Measurements from ENCODE around the gene FSTL5. TPM values are rescaled to one million over a fixed set of nuclear protein-coding genes. Genes with fewer than 3 reads are reported as not detected.
"Not testable (repeated sequence)": the region's sequence is repeated elsewhere in the genome, so short reads cannot be mapped to it uniquely, and the experiment has no call there.

Gene FSTL5
- total RNA-seq, 4 donors from 2014 or later: 0.33 to 0.52 (median 0.40) TPM

DNA sequence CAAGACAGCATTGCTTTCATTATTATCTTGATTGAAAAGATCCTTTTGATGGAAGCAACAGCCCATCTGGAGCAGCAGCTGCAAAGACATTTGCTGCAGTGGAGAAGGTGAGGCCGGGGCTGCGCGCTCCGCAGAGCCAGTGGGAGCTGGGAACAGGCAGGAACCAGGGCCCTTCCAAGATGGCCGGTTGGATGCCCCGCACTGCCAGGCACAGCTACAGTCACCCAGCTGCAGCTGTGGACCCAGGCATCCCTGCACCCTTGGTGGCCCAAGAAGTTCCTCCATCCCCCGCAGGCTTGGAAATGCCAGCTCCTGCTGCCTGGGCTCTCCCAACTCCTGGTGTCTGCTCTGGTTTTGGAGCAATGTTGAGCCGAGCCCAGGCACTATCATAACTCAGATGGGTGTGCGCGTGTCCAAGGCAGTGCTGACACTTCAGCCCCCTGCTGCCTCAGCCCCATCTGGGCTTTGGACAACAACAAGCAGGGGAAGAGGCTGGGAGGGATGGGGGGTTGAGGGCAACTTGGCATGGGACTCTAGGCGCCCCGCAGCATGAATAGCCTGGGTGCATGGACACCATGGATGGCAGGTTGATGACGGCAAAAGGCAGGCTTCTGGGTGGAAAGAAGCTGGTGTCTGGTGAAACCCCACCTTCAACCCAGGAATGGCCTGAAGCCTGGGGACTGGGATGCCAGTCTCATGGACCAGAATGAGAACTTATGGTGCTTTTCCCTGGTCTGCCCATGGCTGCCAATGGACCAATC, 371.8 kb downstream of the FSTL5 start:
- H3K9me3 ChIP-seq: no peaks in the 10 kb centered on the region
- H3K4me1 ChIP-seq: no peaks in the 10 kb centered on the region
- H3K36me3 ChIP-seq: no peaks in the 10 kb centered on the region
- no peak overlapping the region for H3K4me3 ChIP-seq
- intact Hi-C loops (cut with DNase I): no loop called here
- H3K27ac ChIP-seq (replicated peaks in 1 of 4): no peak overlapping the region
- H3K27me3 ChIP-seq: no peaks in the 10 kb centered on the region
- 97% methylated on average over 11 of the region's 13 CpGs for WGBS
- no peak for DNase-seq (ENCODE audit: extremely low spot score)
- no peak for TF ChIP-seq EP300 (IDR thresholded peaks at IDR 0.05)
- no peak for TF ChIP-seq POLR2AphosphoS5 (IDR thresholded peaks at IDR 0.05)
- TF ChIP-seq, protein P1, sequence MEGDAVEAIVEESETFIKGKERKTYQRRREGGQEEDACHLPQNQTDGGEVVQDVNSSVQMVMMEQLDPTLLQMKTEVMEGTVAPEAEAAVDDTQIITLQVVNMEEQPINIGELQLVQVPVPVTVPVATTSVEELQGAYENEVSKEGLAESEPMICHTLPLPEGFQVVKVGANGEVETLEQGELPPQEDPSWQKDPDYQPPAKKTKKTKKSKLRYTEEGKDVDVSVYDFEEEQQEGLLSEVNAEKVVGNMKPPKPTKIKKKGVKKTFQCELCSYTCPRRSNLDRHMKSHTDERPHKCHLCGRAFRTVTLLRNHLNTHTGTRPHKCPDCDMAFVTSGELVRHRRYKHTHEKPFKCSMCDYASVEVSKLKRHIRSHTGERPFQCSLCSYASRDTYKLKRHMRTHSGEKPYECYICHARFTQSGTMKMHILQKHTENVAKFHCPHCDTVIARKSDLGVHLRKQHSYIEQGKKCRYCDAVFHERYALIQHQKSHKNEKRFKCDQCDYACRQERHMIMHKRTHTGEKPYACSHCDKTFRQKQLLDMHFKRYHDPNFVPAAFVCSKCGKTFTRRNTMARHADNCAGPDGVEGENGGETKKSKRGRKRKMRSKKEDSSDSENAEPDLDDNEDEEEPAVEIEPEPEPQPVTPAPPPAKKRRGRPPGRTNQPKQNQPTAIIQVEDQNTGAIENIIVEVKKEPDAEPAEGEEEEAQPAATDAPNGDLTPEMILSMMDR (IDR thresholded peaks at IDR 0.05): no peak
- no peak for TF ChIP-seq POLR2A (IDR thresholded peaks at IDR 0.05; ENCODE audit: low read depth)

DNA sequence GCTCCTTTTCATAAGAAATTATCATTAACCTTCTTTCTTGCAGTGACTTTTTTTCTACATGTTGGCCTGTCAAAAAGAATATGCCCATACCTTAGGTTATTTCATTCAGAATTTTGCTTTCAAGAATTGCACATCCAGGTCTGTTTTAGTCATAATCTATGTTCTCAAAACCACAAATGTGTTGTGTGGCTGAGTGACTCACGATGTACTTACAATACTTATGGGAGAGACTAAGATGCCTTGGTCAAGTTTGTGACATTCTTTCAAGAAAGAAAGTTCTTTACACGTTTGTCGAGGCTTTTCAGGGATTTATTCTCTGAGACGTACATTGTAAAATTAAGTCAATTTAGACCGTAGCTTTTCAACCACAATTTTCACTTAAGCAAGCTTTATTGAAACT, 396.7 kb downstream of the FSTL5 start:
- H3K36me3 ChIP-seq: no peaks in the 10 kb centered on the region
- intact Hi-C loops (cut with DNase I): no loop called here
- no peak overlapping the region for H3K27ac ChIP-seq (replicated peaks in 1 of 4)
- WGBS: 64% methylated on average over 5 of the region's 5 CpGs
- DNase-seq (ENCODE audit: extremely low spot score): no peak
- TF ChIP-seq POLR2A (IDR thresholded peaks at IDR 0.05; ENCODE audit: low read depth) (no peak), EP300 (IDR thresholded peaks at IDR 0.05) (no peak), POLR2AphosphoS5 (IDR thresholded peaks at IDR 0.05) (no peak)
- TF ChIP-seq, protein P1 (IDR thresholded peaks at IDR 0.05): no peak
- H3K27me3 ChIP-seq: no peaks in the 10 kb centered on the region
- no peaks in the 10 kb centered on the region for H3K9me3 ChIP-seq
- no peaks in the 10 kb centered on the region for H3K4me1 ChIP-seq
- no peak overlapping the region for H3K4me3 ChIP-seq

DNA sequence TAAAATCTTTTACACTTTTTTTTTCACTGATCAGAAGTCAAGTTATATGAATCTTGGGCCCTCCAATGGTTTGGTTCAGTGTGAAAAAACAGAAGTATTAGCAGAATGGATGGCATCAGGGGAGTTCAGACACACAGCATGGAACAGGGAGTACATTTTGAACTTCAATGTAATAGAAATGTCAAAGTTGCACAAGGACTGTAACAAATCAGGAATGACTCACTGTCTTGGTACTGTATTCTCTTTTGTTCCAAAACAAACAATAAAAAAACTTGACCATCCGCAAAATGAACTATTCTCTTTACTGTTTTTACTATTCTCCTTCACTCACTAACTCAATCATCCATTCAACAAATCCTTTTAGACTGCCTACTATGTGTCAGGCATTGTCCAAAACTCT, 401.0 kb downstream of the FSTL5 start:
- TF ChIP-seq EP300 (IDR thresholded peaks at IDR 0.05) (no peak), POLR2A (IDR thresholded peaks at IDR 0.05; ENCODE audit: low read depth) (no peak), POLR2AphosphoS5 (IDR thresholded peaks at IDR 0.05) (no peak)
- TF ChIP-seq, protein P1 (IDR thresholded peaks at IDR 0.05): no peak
- H3K9me3 ChIP-seq: no peaks in the 10 kb centered on the region
- no peak overlapping the region for H3K4me3 ChIP-seq
- H3K36me3 ChIP-seq: no peaks in the 10 kb centered on the region
- H3K27me3 ChIP-seq: no peaks in the 10 kb centered on the region
- no peak for DNase-seq (ENCODE audit: extremely low spot score)
- no peak overlapping the region for H3K27ac ChIP-seq (replicated peaks in 1 of 4)
- intact Hi-C loops (cut with DNase I): no loop called here
- WGBS: 84% methylated on average over 1 of the region's 1 CpG
- H3K4me1 ChIP-seq: no peaks in the 10 kb centered on the region

DNA sequence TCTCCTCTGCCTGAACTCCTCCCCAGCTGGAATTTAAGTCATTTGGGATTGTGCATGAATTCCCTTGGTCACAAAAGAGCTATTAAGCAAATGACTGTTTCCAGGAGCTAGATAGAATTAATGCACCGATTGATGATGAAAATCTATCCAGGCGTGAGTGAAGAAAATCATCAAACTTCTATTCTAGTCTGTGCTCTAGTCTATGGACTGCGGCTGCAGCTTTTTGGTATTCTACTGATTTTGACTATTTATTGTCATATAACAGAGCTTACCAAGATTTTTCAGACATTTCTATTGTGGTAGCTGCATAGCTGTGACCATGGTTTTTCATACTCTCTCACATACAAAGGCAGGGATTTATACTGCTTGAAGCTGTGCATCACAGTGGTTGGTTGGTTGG, 403.8 kb downstream of the FSTL5 start:
- no peak overlapping the region for H3K4me3 ChIP-seq
- DNase-seq (ENCODE audit: extremely low spot score): no peak
- TF ChIP-seq EP300 (IDR thresholded peaks at IDR 0.05): no peak
- TF ChIP-seq, protein P1 (IDR thresholded peaks at IDR 0.05): no peak
- no peak for TF ChIP-seq POLR2AphosphoS5 (IDR thresholded peaks at IDR 0.05)
- TF ChIP-seq POLR2A (IDR thresholded peaks at IDR 0.05; ENCODE audit: low read depth): no peak
- intact Hi-C loops (cut with DNase I): no loop called here
- H3K4me1 ChIP-seq: no peaks in the 10 kb centered on the region
- no peak overlapping the region for H3K27ac ChIP-seq (replicated peaks in 1 of 4)
- no peaks in the 10 kb centered on the region for H3K36me3 ChIP-seq
- whole genome bisulfite sequencing: 86% methylated on average over 3 of the region's 3 CpGs
- no peaks in the 10 kb centered on the region for H3K9me3 ChIP-seq
- H3K27me3 ChIP-seq: no peaks in the 10 kb centered on the region

DNA sequence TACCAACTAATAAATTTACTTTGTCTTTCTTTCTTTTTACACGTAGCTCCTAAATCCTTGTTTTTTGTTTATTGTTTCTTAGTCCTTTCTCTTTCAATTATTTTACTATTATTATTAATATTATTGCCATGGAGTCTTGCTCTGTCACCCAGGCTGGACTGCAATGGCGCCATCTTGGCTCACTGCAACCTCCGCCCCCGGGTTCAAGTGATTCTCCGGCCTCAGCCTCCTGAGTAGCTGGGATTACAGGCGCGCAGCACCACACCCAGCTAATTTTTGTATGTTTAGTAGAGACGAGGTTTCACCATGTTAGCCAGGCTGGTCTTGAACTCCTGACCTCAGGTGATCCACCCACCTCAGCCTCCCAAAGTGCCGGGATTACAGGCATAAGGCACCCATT, 405.4 kb downstream of the FSTL5 start:
- H3K36me3 ChIP-seq; H3K4me3 ChIP-seq; H3K9me3 ChIP-seq; DNase-seq (ENCODE audit: extremely low spot score); intact Hi-C loops (cut with DNase I); H3K4me1 ChIP-seq; H3K27me3 ChIP-seq; H3K27ac ChIP-seq (replicated peaks in 1 of 4): not testable (repeated sequence)
- 94% methylated on average over 9 of the region's 9 CpGs for WGBS
